G401 (cell line): ENCODE measurements around the gene CFAP61. TPM values are rescaled to one million over a fixed set of nuclear protein-coding genes. Genes with fewer than 3 reads are reported as not detected.

ENCODE experiments used
- DNase-seq: peaks from one replicate; pipeline ENCODE4 v3.0.0-alpha.2; 2015; ENCODE audit warnings: low spot score
- in situ Hi-C: cut with HindIII; loops from 2 replicates; pipeline ENCODE4 v1.10.0; 2016; ENCODE audit warnings: low sequenced_read_pairs, mixed read lengths
- total RNA-seq: library from RNA; depleted of rRNA; stranded (reverse); fragments of >200 nt; shearing (Covaris generic); gene quantifications from 2 replicates; pipeline ENCODE4 v1.2.3, GENCODE V29; 2014

CFAP61 gene
- total RNA-seq, 1 experiment from 2014 or later: not detected

- in situ Hi-C loops: no loop called here
- DNase-seq: peak; percentile 59
Measured at GRCh38 chr20:20366551-20366875, 314.2 kb downstream of the CFAP61 start.

DNA sequence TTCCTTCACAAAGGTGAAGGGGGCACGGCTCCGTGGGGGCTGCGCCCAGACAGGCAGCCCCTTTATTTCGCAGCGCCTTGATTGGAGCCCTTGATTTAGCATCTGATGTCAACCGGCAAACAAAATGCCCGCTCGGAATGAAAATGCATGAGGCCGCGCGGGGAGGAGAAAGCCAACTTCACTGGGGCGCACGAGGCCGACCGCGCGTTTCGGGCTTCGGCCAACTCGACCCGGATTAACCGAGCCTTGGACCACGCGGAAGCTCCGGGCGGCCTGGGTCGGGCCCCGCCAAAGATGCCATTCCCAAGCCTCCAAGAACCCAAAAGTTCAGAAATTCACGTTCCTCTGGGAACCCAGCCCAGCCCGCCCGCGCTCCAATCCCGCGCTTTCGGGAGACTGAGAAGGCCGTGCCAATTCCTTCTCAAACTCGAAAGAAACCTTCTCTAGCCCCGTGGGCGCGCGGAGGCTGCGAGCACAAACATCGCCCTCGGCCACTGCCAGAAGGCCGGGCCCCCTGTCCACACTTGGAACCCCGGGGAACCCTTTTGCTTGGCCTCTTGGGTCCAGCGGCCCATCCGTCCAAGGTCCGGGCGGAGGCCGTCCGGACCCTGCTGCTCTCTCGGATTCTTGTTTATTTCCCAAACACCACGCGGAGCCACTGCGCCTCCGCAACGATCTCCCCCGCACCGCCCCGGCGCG lies 314.7 kb downstream of the CFAP61 start:
- DNase-seq: peak; percentile 62
- in situ Hi-C loops: no loop called here

DNA sequence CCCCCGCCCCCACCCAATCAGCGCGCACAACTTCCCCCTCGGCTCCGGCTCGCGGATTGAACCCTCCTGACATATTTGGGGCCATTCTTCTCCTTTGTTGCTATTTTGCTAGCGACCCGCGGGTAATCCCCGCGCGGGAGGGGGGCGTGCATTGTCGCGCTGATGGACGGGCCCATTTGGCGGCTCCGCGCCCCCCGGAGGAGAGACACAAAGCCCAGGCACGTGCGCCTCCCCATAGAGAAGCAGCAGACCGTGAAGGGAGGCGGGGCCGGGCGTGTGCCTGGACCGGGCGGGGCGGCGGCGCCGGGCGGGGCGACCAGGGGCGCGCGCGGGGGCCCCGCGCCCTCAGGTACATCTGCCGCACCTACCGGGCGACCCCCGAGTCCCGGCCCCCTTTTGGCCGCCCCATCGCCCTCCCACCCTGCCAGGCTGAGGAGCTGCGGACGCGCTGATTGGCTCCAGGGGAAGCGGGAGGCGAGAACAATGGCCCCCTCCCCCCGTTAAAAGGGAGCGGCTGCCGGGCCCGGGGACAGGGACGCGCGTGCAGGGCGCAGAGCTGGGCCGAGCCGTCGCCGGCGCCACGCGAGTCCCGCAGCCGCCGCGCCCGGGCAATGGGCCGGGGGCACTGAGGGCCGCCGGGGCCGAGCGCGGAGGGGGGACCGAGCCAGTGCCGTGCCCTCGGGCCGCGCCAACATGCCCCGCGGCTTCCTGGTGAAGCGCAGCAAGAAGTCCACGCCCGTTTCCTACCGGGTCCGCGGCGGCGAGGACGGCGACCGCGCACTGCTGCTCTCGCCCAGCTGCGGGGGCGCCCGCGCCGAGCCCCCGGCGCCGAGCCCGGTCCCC lies 315.5 kb downstream of the CFAP61 start, which contains the start of gene INSM1:
TSS of gene INSM1 (plus strand) at position 530 of the 843 bp plus-strand sequence. CDS start at position 694, 164 bp downstream.
- in situ Hi-C loops: no loop called here
- peak; percentile 76 for DNase-seq

GRCh38 chr20:20368418-20369249 lies 316.3 kb downstream of the CFAP61 start:
- in situ Hi-C loops: no loop called here
- peak; percentile 20 for DNase-seq

DNA sequence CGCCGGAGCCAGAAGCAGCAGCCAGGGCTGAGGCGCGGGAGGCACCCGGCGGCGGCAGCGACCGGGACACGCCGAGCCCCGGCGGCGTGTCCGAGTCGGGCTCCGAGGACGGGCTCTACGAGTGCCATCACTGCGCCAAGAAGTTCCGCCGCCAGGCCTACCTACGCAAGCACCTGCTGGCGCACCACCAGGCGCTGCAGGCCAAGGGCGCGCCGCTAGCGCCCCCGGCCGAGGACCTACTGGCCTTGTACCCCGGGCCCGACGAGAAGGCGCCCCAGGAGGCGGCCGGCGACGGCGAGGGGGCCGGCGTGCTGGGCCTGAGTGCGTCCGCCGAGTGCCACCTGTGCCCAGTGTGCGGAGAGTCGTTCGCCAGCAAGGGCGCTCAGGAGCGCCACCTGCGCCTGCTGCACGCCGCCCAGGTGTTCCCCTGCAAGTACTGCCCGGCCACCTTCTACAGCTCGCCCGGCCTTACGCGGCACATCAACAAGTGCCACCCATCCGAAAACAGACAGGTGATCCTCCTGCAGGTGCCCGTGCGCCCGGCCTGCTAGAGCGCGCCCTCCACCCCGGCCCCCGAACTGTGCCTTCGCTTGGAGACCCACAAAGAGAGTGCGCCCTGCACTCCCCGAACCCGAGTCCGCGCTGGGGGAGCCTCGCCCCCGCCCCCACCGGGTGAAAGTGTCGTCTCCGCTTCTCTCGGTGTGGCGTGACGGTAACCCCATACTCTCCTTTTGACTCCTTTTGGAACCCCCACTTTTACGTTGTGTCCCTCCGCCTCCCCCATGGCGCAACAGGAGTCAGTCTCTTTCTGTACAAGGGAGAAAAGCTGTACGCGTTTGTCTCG lies 317.1 kb downstream of the CFAP61 start:
- in situ Hi-C loops: no loop called here

DNA sequence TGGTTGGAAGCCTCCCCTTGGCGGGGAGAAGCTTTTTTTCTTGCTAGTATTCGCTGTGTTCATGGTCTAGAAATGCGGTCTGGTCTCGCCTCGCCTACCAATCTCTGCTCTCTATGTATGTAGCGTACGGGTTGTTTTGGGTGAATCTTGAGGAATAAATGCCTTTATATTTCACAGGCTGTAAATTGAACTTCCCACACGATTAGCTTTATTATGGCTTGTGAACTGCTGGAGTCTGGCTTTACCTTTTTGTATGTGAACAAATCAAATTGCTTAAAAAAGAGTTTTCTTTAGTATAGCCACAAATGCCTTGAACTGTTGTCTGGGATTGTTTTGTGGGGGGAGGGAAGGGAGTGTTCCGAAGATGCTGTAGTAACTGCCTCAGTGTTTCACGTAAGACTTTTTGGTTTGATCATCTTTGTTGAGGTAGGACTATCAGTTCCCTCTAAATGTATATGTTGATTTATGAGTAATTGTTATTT lies 317.8 kb downstream of the CFAP61 start:
- peak; percentile 70 for DNase-seq
- in situ Hi-C loops: no loop called here

More for the DNA sequence above, 317.1 kb downstream of the CFAP61 start:
- peak; percentile 81 for DNase-seq

- peak; percentile 65 for DNase-seq
- in situ Hi-C loops: no loop called here
Measured at GRCh38 chr20:20371083-20371482, 318.8 kb downstream of the CFAP61 start.

DNA sequence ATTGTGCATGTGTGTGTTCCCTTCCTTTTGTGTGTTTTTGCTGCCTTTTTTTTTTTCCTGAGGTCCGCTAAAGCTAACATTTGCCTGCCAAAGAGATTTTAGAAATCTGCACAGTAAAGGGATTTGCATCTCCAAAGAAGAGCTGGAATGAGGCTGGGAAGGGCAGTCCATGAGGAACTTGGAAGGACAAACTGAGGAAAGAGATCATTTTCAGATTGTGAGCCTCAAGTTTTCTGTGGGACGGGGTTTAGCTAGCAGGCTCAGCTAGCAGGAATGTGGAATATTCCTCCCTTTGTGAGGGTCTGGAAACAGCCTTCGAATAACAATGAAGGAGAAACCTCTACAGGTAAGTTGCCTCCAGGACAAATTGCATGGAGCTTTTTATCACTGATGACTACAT lies 319.3 kb downstream of the CFAP61 start:
- DNase-seq: peak; percentile 50
- in situ Hi-C loops: no loop called here

GRCh38 chr20:20373091-20373571 lies 320.8 kb downstream of the CFAP61 start:
- DNase-seq: peak; percentile 50
- in situ Hi-C loops: no loop called here

DNA sequence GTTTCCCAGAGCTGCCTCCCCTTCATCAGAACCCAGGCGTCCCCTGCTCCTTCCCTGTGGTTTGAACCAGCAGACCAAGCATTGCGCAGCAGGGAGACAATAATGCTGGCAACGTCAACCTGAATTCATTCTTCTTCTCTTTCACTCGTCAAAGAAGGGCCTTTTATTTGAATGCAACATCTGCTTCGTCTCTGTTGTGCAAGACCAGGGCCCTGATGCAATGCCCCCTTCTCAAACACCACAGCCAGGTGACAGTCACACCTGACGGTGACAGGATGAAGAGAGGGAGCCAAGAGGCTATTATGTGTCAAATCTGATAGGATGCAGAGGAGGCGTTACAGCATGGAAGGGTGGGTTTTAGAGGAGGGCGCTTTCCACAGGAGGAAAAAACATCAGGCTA lies 323.5 kb downstream of the CFAP61 start:
- DNase-seq: no peak
- in situ Hi-C loops: no loop called here

DNA sequence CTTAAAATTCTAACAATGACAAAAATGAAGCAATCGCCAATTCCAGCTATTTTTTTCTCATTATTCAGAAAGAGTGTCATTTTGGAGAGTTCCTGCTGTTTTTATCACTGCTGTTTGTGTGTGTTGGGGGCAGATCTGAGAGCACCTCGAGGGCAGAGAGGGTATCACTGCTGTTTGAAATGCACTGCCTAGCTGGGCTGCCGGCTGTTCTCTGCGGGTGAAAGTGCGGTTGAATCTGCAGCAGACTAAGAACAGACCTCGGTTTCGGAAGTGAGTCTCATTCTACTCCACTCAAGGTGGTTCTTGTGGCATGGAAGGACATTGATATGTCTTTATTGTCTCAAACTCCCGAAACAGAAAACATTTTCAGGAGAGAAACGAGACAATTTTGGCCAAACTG lies 333.9 kb downstream of the CFAP61 start:
- in situ Hi-C loops: no loop called here
- no peak for DNase-seq

- DNase-seq: no peak
- in situ Hi-C loops: no loop called here
Measured at GRCh38 chr20:20390393-20390792, 338.1 kb downstream of the CFAP61 start.

DNA sequence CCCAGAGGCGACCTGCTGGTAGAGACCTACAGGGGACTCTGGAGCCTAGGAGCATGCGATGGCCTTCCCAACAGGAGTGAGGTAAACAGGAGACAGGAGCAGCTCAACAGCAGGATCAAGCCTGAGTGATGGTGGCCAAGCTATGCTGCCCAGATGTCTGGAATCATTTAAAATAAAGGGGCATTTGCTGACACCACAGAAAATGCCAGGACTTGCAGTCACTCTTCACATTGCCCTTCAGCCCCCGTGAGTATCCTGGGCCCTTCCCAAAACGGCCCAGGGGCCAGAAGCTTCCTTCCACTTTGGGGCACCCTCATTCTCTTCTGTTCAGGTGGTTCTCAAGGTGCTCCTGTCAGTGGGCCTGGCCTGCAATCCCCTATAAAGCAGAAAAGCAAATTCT lies 338.8 kb downstream of the CFAP61 start:
- in situ Hi-C loops: no loop called here
- no peak for DNase-seq

DNA sequence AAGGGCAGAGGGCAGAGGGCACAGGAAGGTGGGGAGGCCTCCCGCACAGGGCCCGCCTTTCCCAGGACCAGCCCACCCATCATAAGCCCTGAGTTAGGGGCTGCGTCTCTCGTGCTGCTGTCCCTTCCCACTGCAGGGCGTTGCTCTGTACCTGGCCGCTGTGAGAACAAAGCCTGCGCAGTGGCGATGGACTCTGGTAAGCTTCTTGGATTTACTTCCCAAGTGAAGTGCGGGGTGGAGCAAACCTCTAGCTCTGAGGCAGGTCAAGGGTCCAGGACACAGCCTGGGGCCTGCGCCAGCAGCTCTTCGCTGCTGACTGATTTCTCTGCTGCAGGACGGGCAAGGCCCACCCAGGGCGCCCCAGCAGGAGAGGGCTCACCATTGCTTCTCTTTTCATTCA lies 339.4 kb downstream of the CFAP61 start:
- in situ Hi-C loops: no loop called here
- no peak for DNase-seq

DNA sequence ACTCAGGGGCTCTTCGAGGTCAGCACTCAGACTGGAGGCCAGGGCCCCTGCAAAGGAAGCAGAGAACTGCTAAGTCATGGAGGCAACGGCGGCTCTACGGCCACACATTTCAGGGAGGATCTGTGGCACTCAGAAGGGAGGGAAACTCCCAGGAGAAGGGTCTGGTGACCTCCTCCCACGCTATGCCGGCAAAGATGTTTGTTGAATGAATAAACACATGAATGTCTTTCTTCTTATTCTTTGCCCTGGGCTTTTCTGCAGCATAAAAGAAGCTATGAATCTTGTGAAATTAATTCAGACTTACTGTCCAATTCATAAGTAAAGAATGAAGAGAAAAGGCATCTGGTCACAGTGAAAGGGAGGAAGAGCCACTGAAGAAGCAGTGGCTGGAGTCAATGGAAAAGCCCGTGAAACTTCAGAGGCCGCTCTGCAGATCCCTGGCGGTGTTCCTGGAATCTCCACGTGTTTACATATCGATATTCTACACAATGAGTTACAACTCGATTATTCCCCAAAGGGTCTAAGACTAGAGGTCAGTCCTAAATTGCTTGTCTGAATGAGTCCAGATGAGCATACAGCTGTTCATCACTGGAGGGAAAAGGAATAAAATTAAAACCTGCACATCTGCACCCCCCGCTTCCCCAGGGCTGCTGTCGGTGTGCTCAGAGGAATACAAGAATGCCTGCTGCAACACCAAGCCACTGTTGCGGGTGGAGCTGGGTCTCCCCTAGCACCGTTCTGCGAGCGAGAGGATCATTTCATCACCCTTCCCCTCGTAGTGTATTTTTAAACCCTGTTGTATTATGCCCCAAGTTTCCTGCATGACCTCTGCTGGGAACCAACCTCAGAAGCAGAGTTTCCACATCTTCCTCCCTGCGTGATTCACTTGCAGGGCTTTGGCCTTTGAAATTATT lies 341.1 kb downstream of the CFAP61 start:
- in situ Hi-C loops: no loop called here
- no peak for DNase-seq

DNA sequence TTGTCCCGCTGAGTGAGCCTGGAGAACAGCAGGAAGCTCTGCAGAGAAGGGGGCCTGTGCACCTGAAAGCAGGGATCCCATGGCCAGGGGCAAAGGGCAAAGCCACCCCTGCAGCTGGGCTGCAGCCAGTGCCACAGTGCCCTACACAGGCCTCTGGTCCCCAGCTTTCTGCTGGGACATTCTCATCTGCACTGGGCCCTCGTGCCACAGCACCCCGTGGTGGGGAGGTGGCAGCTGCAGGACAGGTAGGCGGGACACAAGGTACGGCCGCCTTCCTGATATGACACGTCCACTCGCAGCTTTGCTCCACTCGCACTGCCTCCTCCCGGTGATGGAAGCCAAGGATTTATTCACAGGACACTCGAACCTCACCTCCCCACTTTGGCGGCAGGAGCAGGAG lies 342.8 kb downstream of the CFAP61 start:
- in situ Hi-C loops: no loop called here
- no peak for DNase-seq

DNA sequence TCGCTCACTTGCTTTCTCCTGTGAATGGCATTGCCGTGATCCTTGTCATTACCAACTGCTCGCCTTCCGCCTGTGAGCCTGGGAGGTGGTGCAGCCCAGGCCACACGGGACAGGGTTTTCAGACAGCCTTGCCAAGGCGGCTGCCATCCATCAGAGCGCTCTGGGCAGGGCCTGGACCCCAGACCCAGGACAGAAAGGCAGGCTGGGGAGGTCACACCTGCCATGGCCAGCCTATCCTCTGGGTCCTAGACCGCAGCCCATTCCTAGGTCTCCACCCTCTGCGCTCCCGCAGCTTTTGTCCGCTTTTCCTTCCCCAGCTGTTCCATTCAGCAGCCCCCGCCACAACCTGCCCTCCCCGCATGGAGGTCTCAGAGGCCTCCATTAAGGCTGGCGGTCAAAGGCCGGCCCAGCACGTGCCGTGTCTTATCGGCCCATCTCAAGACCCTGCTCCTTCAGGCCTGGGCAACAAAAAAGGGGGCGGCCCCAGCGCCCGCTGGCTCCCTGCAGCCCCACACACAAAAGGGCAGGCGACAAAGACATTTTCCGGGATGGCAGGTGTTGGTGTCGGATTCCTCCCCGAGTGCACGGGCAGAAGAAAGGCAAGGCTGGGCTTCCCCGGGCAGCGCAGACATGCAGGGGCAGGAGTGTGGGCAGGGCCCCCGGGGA lies 343.7 kb downstream of the CFAP61 start:
- in situ Hi-C loops: no loop called here
- no peak for DNase-seq
